Measurements from ENCODE around the gene GPATCH4.
"Not testable (repeated sequence)": the region's sequence is repeated elsewhere in the genome, so short reads cannot be mapped to it uniquely, and the experiment has no call there.

The GPATCH4 gene

GRCh38 chr1:156608036-156608674, 6.9 kb upstream of the GPATCH4 start:
- TF ChIP-seq CTCF (IDR thresholded peaks at IDR 0.05; ENCODE audit: low read depth, low read length) = peak; percentile 81
- DNase-seq (ENCODE audit: extremely low read depth, low read depth) = peak; percentile 43

DNA sequence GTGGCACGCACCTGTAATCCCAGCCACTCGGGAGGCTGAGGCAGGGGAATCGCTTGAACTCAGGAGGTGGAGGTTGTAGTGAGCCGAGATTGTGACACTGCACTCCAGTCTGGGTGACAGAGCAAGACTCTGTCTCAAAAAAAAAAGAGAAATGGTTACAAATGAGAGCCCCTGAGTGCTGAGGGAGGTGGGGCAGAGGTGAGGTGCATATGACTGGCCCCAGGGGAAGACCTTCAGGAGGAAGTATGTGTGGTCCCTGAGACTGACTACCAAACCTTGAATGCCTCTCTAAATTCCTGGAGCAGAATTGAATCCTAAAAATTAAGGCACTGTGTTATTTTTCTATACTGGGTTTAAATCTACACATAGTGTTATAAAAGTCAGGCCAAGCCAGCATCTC, 6.1 kb upstream of the GPATCH4 start:
- DNase-seq (ENCODE audit: extremely low read depth, low read depth) = not testable (repeated sequence)

DNA sequence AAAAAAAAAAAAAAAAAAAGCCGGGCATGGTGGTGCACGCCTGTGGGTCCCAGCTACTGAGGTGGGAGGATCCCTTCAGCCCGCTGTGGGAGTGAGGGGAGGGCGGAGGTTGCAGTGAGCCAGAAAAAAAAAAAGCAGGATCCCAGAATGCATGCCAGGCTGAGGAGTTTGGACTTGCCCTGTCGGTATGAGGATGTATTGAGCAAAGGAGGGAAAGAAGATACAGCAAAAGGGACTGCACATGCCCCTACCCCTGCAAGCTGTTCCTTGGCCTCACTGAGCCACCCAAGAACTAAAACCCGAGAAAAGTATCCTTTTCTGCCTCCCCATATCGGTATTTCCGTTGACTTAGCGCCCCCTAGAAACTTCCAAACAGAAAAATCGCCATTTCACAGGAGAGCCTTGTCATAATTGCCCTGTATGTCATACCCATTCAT, 1.3 kb upstream of the GPATCH4 start:
- DNase-seq (ENCODE audit: extremely low read depth, low read depth) = no peak
- TF ChIP-seq CTCF (IDR thresholded peaks at IDR 0.05; ENCODE audit: low read depth, low read length) = peak; percentile 30

- DNase-seq (ENCODE audit: extremely low read depth, low read depth) = no peak
- no peak for TF ChIP-seq CTCF (IDR thresholded peaks at IDR 0.05; ENCODE audit: low read depth, low read length)
These were observed 613 bp upstream of the GPATCH4 start for GRCh38 chr1:156601892-156602291.

DNA sequence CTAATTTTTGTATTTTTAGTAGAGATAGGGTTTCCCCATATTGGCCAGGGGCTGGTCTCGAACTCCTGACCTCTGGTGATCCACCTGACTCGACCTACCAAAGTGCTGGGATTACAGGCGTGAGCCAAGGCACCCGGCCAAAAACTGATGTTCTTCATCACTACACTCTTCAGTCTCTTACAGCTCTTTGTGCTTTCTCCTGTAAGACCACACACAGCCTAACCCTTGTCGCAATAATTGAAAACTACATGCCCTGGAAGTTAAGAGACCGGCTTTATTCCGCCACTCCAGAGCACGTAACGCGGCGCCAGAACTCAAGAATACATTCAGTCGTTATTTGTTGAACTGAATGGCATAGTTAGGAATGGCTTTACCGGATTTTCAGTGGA, 552 bp downstream of the GPATCH4 start:
- DNase-seq (ENCODE audit: extremely low read depth, low read depth) = no peak

DNA sequence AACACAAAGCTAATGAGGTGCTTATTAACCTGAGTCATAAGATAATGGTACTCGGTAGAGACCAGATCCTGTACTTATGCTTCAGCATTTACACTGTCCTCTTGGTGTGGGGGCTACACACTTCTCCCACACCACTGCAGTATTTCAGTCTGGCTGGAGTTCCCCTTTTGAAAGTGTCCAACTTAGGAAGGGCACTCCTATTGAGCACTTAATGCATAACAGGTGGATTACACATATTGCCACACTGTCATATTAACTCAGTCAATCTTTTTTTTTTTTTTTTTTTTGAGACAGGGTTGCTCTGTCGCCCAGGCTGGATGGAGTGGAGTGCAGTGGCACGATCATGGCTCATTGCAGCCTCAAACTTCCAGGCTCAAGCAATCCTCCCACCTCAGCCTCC, 1.5 kb downstream of the GPATCH4 start:
- no peak for DNase-seq (ENCODE audit: extremely low read depth, low read depth)
- no peak for TF ChIP-seq CTCF (IDR thresholded peaks at IDR 0.05; ENCODE audit: low read depth, low read length)

More for the DNA sequence above, 552 bp downstream of the GPATCH4 start:
- no peak for TF ChIP-seq CTCF (IDR thresholded peaks at IDR 0.05; ENCODE audit: low read depth, low read length)

GRCh38 chr1:156598731-156599432, 2.4 kb downstream of the GPATCH4 start:
- TF ChIP-seq CTCF (IDR thresholded peaks at IDR 0.05; ENCODE audit: low read depth, low read length) = no peak
- no peak for DNase-seq (ENCODE audit: extremely low read depth, low read depth)
